ENCODE measurements around the gene AFG1L.

GRCh38 chr6:108441141-108441540, 146.3 kb downstream of the AFG1L start:
- TF ChIP-seq CTCF (conservative IDR thresholded peaks at IDR 0.05; ENCODE audit: low read length), result no peak
- TF ChIP-seq EZH2phosphoT487 (IDR thresholded peaks at IDR 0.05; ENCODE audit: borderline replicate concordance), result no peak

All from Loucy (cell line).